HL-60 (cell line): Measurements from ENCODE around the gene PARVB.

Source experiments
- DNase-seq, 2 experiments: peaks; one replicate each; pipeline ENCODE4 v3.0.0-alpha.2; 2010 to 2020; ENCODE audit warnings: low read depth in 1 of 2, low spot score in 1 of 2
- H3K27ac ChIP-seq: fragments of 250-450 bp; sonication (Bioruptor Pico); replicated peaks from 2 replicates; pipeline ENCODE4 v1.5.1; 2020; ENCODE audit warnings: mild to moderate bottlenecking, moderate library complexity
- H3K27me3 ChIP-seq: fragments of 250-450 bp; sonication (Bioruptor Pico); 2 replicates; pipeline ENCODE4 v1.5.1; 2021; ENCODE audit warnings: mild to moderate bottlenecking, moderate library complexity; ENCODE audit not compliant: insufficient read depth, poor library complexity, severe bottlenecking
- H3K4me3 ChIP-seq: replicated peaks from 2 replicates; pipeline ENCODE4 v1.5.1; 2011; ENCODE audit warnings: mild to moderate bottlenecking, control low read depth, low read length; ENCODE audit not compliant: insufficient read depth
- CTCF ChIP-seq: IDR thresholded peaks from one replicate; pipeline ENCODE4 v1.5.1; 2011; ENCODE audit warnings: low read length, control low read depth, inconsistent platforms; ENCODE audit not compliant: insufficient read depth
- GABPA ChIP-seq: IDR thresholded peaks from 2 replicates; pipeline ENCODE4 v1.6.1; 2012; ENCODE audit warnings: low read depth
- POLR2AphosphoS5 ChIP-seq: IDR thresholded peaks from 2 replicates; pipeline ENCODE4 v1.6.1; 2012; ENCODE audit warnings: low read depth
- REST ChIP-seq: IDR thresholded peaks from 2 replicates; pipeline ENCODE4 v1.6.1; 2012; ENCODE audit warnings: low read depth; ENCODE audit not compliant: insufficient replicate concordance
- SPI1 ChIP-seq: IDR thresholded peaks from 2 replicates; pipeline ENCODE4 v1.6.1; 2012; ENCODE audit warnings: low read depth, mild to moderate bottlenecking, borderline replicate concordance

Gene PARVB

GRCh38 chr22:44175676-44176075, 151.6 kb downstream of the PARVB start:
- TF ChIP-seq GABPA (no peak), POLR2AphosphoS5 (no peak), REST (no peak), CTCF (no peak), SPI1 (no peak)
- Histone ChIP-seq H3K27me3 (no peaks in the 10 kb centered on the region), H3K27ac (no peak overlapping the region), H3K4me3 (no peak overlapping the region)
- DNase-seq: no peak

DNA sequence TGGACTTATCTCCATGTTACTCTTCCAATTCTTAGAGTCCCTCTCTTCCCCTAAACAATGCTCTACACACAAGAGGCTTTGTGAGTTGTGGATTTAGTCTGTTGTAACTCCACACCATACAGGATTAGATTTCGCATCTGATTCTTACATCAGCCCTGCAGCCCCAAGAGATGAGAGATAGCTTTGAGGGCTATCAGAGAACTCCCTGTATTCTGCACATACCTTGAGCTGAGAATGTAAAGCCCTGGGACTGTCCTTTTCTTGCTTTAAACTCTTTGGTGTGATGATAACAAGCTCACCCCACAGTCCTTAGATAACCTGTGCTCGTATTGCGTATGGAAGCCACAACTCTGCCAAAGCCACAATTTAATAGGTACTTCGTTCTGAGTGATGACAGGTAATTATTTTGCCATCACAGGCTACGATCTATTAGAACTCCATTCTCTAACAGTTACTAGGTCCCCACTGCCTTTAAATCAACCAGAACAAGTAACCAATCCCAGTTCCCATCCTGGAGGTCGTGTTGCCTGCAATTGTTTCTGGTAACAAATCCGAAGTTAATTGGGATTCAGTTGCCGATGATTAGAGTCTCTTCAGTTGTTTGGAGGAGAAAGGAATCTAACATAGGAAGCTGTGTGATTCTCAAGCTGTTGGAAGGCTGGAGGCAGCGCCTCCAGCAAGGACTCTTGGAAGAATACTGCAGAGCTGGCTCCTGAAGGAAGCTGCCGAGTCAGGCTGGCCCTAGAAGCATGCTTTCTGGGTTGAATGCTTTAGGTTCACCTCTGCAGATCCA, 155.3 kb downstream of the PARVB start:
- H3K4me3 ChIP-seq: peak overlapping the region; percentile 74
- no peak for TF ChIP-seq SPI1
- TF ChIP-seq REST: no peak
- TF ChIP-seq POLR2AphosphoS5: no peak
- no peak for TF ChIP-seq CTCF
- TF ChIP-seq GABPA: no peak

GRCh38 chr22:44179989-44180705, 156.0 kb downstream of the PARVB start:
- Histone ChIP-seq H3K27ac (peak overlapping the region; percentile 97), H3K4me3 (peak overlapping the region; percentile 74), H3K27me3 (no peaks in the 10 kb centered on the region)
- peak; percentile 60 to 61 for DNase-seq
- TF ChIP-seq CTCF (no peak), GABPA (no peak), REST (no peak)

More for the DNA sequence above, 155.3 kb downstream of the PARVB start:
- DNase-seq: no peak
- Histone ChIP-seq H3K27me3 (no peaks in the 10 kb centered on the region), H3K27ac (peak overlapping the region; percentile 97)
